H1 (cell line): ENCODE results near the gene NOL4L. TPM values are rescaled to one million over a fixed set of nuclear protein-coding genes. Genes with fewer than 3 reads are reported as not detected.

ENCODE experiments used
- CTCF ChIA-PET: fragments of 300-600 bp; sonication (Branson Sonifier 250); formaldehyde crosslinking; loops from one replicate; lab custom pipeline; 2021; ENCODE audit not compliant: partially characterized antibody; lab: Charles Lee
- POLR2A ChIA-PET: fragments of 300-600 bp; sonication (Branson Sonifier 250); formaldehyde crosslinking; loops from one replicate; lab custom pipeline; 2021; ENCODE audit warnings: inconsistent platforms; ENCODE audit not compliant: partially characterized antibody; lab: Charles Lee
- DNase-seq, 2 experiments: peaks; one replicate each; pipeline versions ENCODE4 v3.0.0 to v3.0.0-alpha.2; 2010 to 2022; ENCODE audit warnings: low spot score in 2 of 2, low read depth in 1 of 2, mixed read lengths in 1 of 2
- FAIRE-seq: peaks from 2 replicates; lab custom pipeline; 2011; peaks lifted over from hg19 to GRCh38; lab: Jason Lieb, UNC
- H2AFZ ChIP-seq: 2 replicates; pipeline ENCODE4 v1.8.1; 2012; ENCODE audit warnings: low read length, inconsistent platforms
- H2AK5ac ChIP-seq: 2 replicates; pipeline ENCODE4 v1.6.1; 2013; ENCODE audit warnings: low read depth, low read length
- H2BK120ac ChIP-seq: replicated peaks from 2 replicates; pipeline ENCODE3; 2013; ENCODE audit warnings: low read depth, low read length, inconsistent platforms
- H2BK12ac ChIP-seq: 2 replicates; pipeline ENCODE4 v1.6.1; 2013; ENCODE audit warnings: low read depth, low read length
- H2BK15ac ChIP-seq: 2 replicates; pipeline ENCODE4 v1.6.1; 2013; ENCODE audit warnings: low read length
- H2BK20ac ChIP-seq: 2 replicates; pipeline ENCODE4 v1.6.1; 2013; ENCODE audit warnings: low read length
- H2BK5ac ChIP-seq: 2 replicates; pipeline ENCODE4 v1.6.1; 2013; ENCODE audit warnings: low read depth, low read length
- H3K14ac ChIP-seq: 2 replicates; pipeline ENCODE4 v1.6.1; 2013; ENCODE audit warnings: inconsistent platforms; ENCODE audit not compliant: insufficient read length
- H3K18ac ChIP-seq: 2 replicates; pipeline ENCODE4 v1.6.1; 2013; ENCODE audit warnings: low read length; ENCODE audit errors: extremely low read depth
- H3K23ac ChIP-seq: 2 replicates; pipeline ENCODE4 v1.6.1; 2013; ENCODE audit warnings: inconsistent platforms; ENCODE audit not compliant: insufficient read length
- H3K23me2 ChIP-seq: 2 replicates; pipeline ENCODE4 v1.6.1; 2013; ENCODE audit warnings: low read depth, low read length
- H3K27ac ChIP-seq: 2 replicates; pipeline ENCODE4 v1.6.1; 2011; ENCODE audit warnings: low read depth, low read length, inconsistent platforms
- H3K27me3 ChIP-seq, 4 experiments: replicated peaks in 1 of 4; 1 replicate in 1 of 4; 2 replicates in 3 of 4; pipeline versions ENCODE4 v1.6.1 to v1.8.1; 2011 to 2013; ENCODE audit warnings: low read length in 3 of 4, mild to moderate bottlenecking in 3 of 4, inconsistent platforms in 2 of 4, mixed read lengths in 2 of 4, moderate library complexity in 1 of 4; ENCODE audit not compliant: control insufficient read depth in 3 of 4, insufficient read depth in 3 of 4; ENCODE audit errors: extremely low read depth in 1 of 4
- H3K36me3 ChIP-seq, 4 experiments: 2 replicates each; pipeline versions ENCODE4 v1.6.1 to v1.8.1; 2011 to 2013; ENCODE audit warnings: mild to moderate bottlenecking in 4 of 4, low read length in 3 of 4, moderate library complexity in 2 of 4, control low read depth in 1 of 4, inconsistent platforms in 1 of 4; ENCODE audit not compliant: insufficient read depth in 4 of 4, control insufficient read depth in 2 of 4
- H3K4ac ChIP-seq: replicated peaks from 2 replicates; pipeline ENCODE3; 2013; ENCODE audit warnings: low read length, low read depth, mixed read lengths, inconsistent platforms; ENCODE audit not compliant: insufficient read length
- H3K4me1 ChIP-seq, 4 experiments: replicated peaks in 1 of 4; 1 replicate in 1 of 4; 2 replicates in 3 of 4; pipeline versions ENCODE4 v1.6.1 to v1.8.1; 2011 to 2013; ENCODE audit warnings: low read length in 3 of 4, inconsistent platforms in 2 of 4, mixed read lengths in 1 of 4; ENCODE audit not compliant: insufficient read depth in 4 of 4, control insufficient read depth in 3 of 4
- H3K4me2 ChIP-seq, 2 experiments: 2 replicates each; pipeline versions ENCODE4 v1.6.1 to v1.8.1; 2011 to 2013; ENCODE audit warnings: low read depth in 2 of 2, low read length in 2 of 2, control low read depth in 1 of 2, inconsistent platforms in 1 of 2, mild to moderate bottlenecking in 1 of 2; ENCODE audit not compliant: insufficient read depth in 1 of 2
- H3K4me3 ChIP-seq, 4 experiments: fragments of 200-600, 300-600 bp in 1 of 4; sonication (generic), shearing (Covaris generic), sonication (Bioruptor Twin) in 1 of 4; 2 replicates each; pipeline versions ENCODE4 v1.5.1 to v1.8.1; 2011 to 2016; ENCODE audit warnings: low read length in 4 of 4, low read depth in 3 of 4, control low read depth in 2 of 4, inconsistent platforms in 2 of 4, mild to moderate bottlenecking in 2 of 4, mixed read lengths in 1 of 4, moderate library complexity in 1 of 4; ENCODE audit not compliant: insufficient read depth in 2 of 4; ENCODE audit errors: extremely low read depth in 1 of 4
- H3K56ac ChIP-seq: replicated peaks from 2 replicates; pipeline ENCODE3; 2013; ENCODE audit warnings: low read depth, mild to moderate bottlenecking, mixed read lengths, low read length, inconsistent platforms; ENCODE audit not compliant: insufficient read length
- H3K79me1 ChIP-seq: 2 replicates; pipeline ENCODE4 v1.6.1; 2013; ENCODE audit warnings: low read depth, low read length, control low read depth
- H3K79me2 ChIP-seq, 2 experiments: 2 replicates each; pipeline versions ENCODE4 v1.6.1 to v1.8.1; 2012 to 2013; ENCODE audit warnings: low read length in 2 of 2, mild to moderate bottlenecking in 2 of 2, inconsistent platforms in 1 of 2; ENCODE audit not compliant: insufficient read depth in 2 of 2, control insufficient read depth in 1 of 2
- H3K9ac ChIP-seq, 4 experiments: replicated peaks in 1 of 4; 1 replicate in 1 of 4; 2 replicates in 3 of 4; pipeline versions ENCODE4 v1.6.1 to v1.8.1; 2011 to 2013; ENCODE audit warnings: low read depth in 3 of 4, low read length in 3 of 4, control low read depth in 2 of 4, mild to moderate bottlenecking in 2 of 4, moderate library complexity in 2 of 4, inconsistent platforms in 1 of 4; ENCODE audit errors: extremely low read depth in 1 of 4
- H3K9me3 ChIP-seq, 2 experiments: 2 replicates each; pipeline versions ENCODE4 v1.6.1 to v1.8.1; 2012 to 2013; ENCODE audit warnings: mild to moderate bottlenecking in 2 of 2, moderate library complexity in 2 of 2, control low read depth in 1 of 2, inconsistent platforms in 1 of 2, low read depth in 1 of 2, low read length in 1 of 2, mixed read lengths in 1 of 2; ENCODE audit not compliant: insufficient read depth in 2 of 2
- H4K20me1 ChIP-seq, 2 experiments: replicated peaks in 1 of 2; 2 replicates each; pipeline versions ENCODE3 to v1.8.1; 2011 to 2013; ENCODE audit warnings: inconsistent platforms in 2 of 2, low read length in 2 of 2, mild to moderate bottlenecking in 1 of 2; ENCODE audit not compliant: insufficient read depth in 2 of 2, control insufficient read depth in 1 of 2
- H4K5ac ChIP-seq: 2 replicates; pipeline ENCODE4 v1.6.1; 2013; ENCODE audit warnings: low read length, low read depth, mixed read lengths, inconsistent platforms; ENCODE audit not compliant: insufficient read length
- H4K8ac ChIP-seq: 2 replicates; pipeline ENCODE4 v1.8.0; 2013; ENCODE audit warnings: mild to moderate bottlenecking, moderate library complexity, low read length, inconsistent platforms; ENCODE audit not compliant: insufficient read depth; ENCODE audit errors: extremely low read depth
- H4K91ac ChIP-seq: replicated peaks from 2 replicates; pipeline ENCODE3; 2013; ENCODE audit warnings: low read length, mixed read lengths, inconsistent platforms; ENCODE audit not compliant: insufficient read length
- JUND ChIP-seq: IDR thresholded peaks from 2 replicates; pipeline ENCODE4 v1.6.1; 2011; ENCODE audit warnings: mild to moderate bottlenecking, improper control_type of control experiment, low read length
- KDM1A ChIP-seq: fragments of 200-600, 300-600 bp; sonication (generic); IDR thresholded peaks from 2 replicates; pipeline ENCODE4 v1.7.1; 2016; ENCODE audit warnings: mild to moderate bottlenecking, low read length, borderline replicate concordance
- POLR2A ChIP-seq, 2 experiments: IDR thresholded peaks; 1 replicate in 1 of 2; 2 replicates in 1 of 2; pipeline ENCODE4 v1.6.1; 2011; ENCODE audit warnings: low read depth in 2 of 2, low read length in 2 of 2, mild to moderate bottlenecking in 2 of 2; ENCODE audit errors: control extremely low read depth in 1 of 2
- RNF2 ChIP-seq: fragments of 200-900, 300-1000 bp; sonication (generic); IDR thresholded peaks from 2 replicates; pipeline ENCODE4 v1.7.1; 2016; ENCODE audit warnings: borderline replicate concordance, low read depth, mild to moderate bottlenecking, antibody characterized with exemption, low read length; ENCODE audit not compliant: poor library complexity, severe bottlenecking; ENCODE audit errors: missing control alignments
- TAF1 ChIP-seq: IDR thresholded peaks from 2 replicates; pipeline ENCODE4 v1.6.1; 2011; ENCODE audit warnings: mild to moderate bottlenecking, low read depth, low read length
- WGBS, 2 experiments: shearing (Covaris generic) in 1 of 2; methylation state at CpG; one replicate each; pipeline versions ENCODE4 v1.1.6 to v1.1.7; 2013 to 2015; ENCODE audit warnings: low lambda C conversion rate in 2 of 2, mixed read lengths in 2 of 2, inconsistent platforms in 1 of 2, low coverage in 1 of 2, missing lambda C conversion rate in 1 of 2; ENCODE audit not compliant: insufficient replicate concordance in 2 of 2, insufficient coverage in 1 of 2, insufficient read length in 1 of 2; ENCODE audit errors: extremely low coverage in 1 of 2, missing lambda C conversion rate in 1 of 2; 5-methylcytosine and 5-hydroxymethylcytosine counted together
- polyA plus RNA-seq, 7 experiments: library from polyadenylated mRNA; depleted of rRNA in 3 of 7; stranded (reverse) in 5 of 7; unstranded in 2 of 7; fragments of >200 nt in 5 of 7; fragments of 200-250 nt in 2 of 7; gene quantifications; 1 replicate in 5 of 7; 2 replicates in 1 of 7; 4 replicates in 1 of 7; pipeline versions ENCODE4 v1.2.1 to v1.2.3, GENCODE V29; 2011 to 2013; ENCODE audit warnings: missing spikeins in 2 of 7, mixed read lengths in 2 of 7
- total RNA-seq: library from RNA; stranded (reverse); fragmentation: NEBNext Ultra II Directional; extraction: Animal tissue kit (Norgen Biotek cat#: 25700); gene quantifications from 2 replicates; pipeline ENCODE4 v1.2.1, GENCODE V29; 2021

The NOL4L gene
- total and polyA plus RNA-seq, 2 of the 8 experiments (the other 6 are each of a cell fraction or from before 2014, with no cell fraction given): 15.3 to 23.7 TPM

GRCh38 chr20:32447136-32448027 is 137.8 kb downstream of the NOL4L start:
- FAIRE-seq: no peak

More at GRCh38 chr20:32447136-32448027, 137.8 kb downstream of the NOL4L start:
- no peak overlapping the region for H2BK5ac ChIP-seq
- H2BK20ac ChIP-seq: no peak overlapping the region
- no peak overlapping the region for H3K4ac ChIP-seq
- WGBS, 2 experiments: 93% methylated on average over 22 of the region's 22 CpGs; no CpG with 5 or more reads in 1 of the 2 experiments
- H3K4me3 ChIP-seq: no peak overlapping the region
- no peak overlapping the region for H2AK5ac ChIP-seq
- no peak overlapping the region for H2AFZ ChIP-seq
- no peak overlapping the region for H3K23ac ChIP-seq
- ChIA-PET CTCF (interaction anchor here (1.0 to 2.4 kb wide), 5 partner anchors 9 to 218 kb away, joined by 4 to 13 read pairs (median 4); no protein-coding TSS in a partner anchor), POLR2A (interaction anchor here (0.5 kb wide), 1 partner anchor 294 kb away, joined by 3 read pairs; no protein-coding TSS in a partner anchor)
- no peaks in the 10 kb centered on the region for H3K23me2 ChIP-seq
- H3K4me1 ChIP-seq: peaks cover 0 to 3% (median 2%) of the 10 kb centered on the region in 4 experiments; a peak in 3 of 7 replicates
- TF ChIP-seq POLR2A (IDR thresholded peaks at IDR 0.05; ENCODE audit: control extremely low read depth in 1 of 2, low read depth in 2 of 2, low read length in 2 of 2): no peak
- TF ChIP-seq TAF1: no peak
- TF ChIP-seq JUND: no peak
- no peak for TF ChIP-seq KDM1A
- no peak for TF ChIP-seq RNF2
- H4K20me1 ChIP-seq: peaks cover 2 to 13% of the 10 kb centered on the region in 2 experiments
- no peak overlapping the region for H2BK15ac ChIP-seq
- no peaks in the 10 kb centered on the region for H3K9me3 ChIP-seq
- H3K14ac ChIP-seq: no peak overlapping the region
- H3K56ac ChIP-seq: no peak overlapping the region
- H4K5ac ChIP-seq: no peak overlapping the region
- H4K8ac ChIP-seq: no peak overlapping the region
- H3K9ac ChIP-seq: no peak overlapping the region
- no peak overlapping the region for H4K91ac ChIP-seq
- no peak overlapping the region for H2BK12ac ChIP-seq
- no peak overlapping the region for H3K4me2 ChIP-seq
- no peak for DNase-seq
- H3K27me3 ChIP-seq: no peaks in the 10 kb centered on the region
- no peak overlapping the region for H3K27ac ChIP-seq
- H3K18ac ChIP-seq: no peak overlapping the region
- H3K36me3 ChIP-seq: peaks cover 9 to 33% (median 20%) of the 10 kb centered on the region in 4 experiments; a peak in 7 of 8 replicates
- no peaks in the 10 kb centered on the region for H3K79me1 ChIP-seq
- no peak overlapping the region for H2BK120ac ChIP-seq
- no peaks in the 10 kb centered on the region for H3K79me2 ChIP-seq
